K562 (cell line): Measurements from ENCODE around the gene SLC25A33. TPM values are rescaled to one million over a fixed set of nuclear protein-coding genes. Genes with fewer than 3 reads are reported as not detected.
A peak's percentile ranks its signal among the peaks of the same experiment; 100 is the strongest.
"Not testable (repeated sequence)": the region's sequence is repeated elsewhere in the genome, so short reads cannot be mapped to it uniquely, and the experiment has no call there.

Experiments used
- ATAC-seq: fragments of 200-7000 bp; cut with Tn5 transposase; 3 replicates; pipeline ENCODE4 v1.9.1; 2020; ENCODE audit warnings: moderate library complexity
- BruUV-seq: library from RNA; stranded (reverse); fragments of 400-500 nt; replicated peaks from 2 replicates; lab custom pipeline; 2021; lab: Mats Ljungman, UMichigan
- CTCF ChIA-PET: fragments of 300-600 bp; formaldehyde crosslinking; extraction: SDS; loops from one replicate; lab custom pipeline; 2021; ENCODE audit warnings: low intra/inter-chr PET ratio; lab: Yijun Ruan, JAX
- POLR2A ChIA-PET: fragments of 300-600, 350-650 bp; sonication (Branson Sonifier 250); formaldehyde crosslinking; extraction: SDS; loops from one replicate; lab custom pipeline; 2021; ENCODE audit warnings: antibody characterized with exemption, inconsistent platforms; lab: Yijun Ruan, JAX
- DNase-seq, 4 experiments: peaks; one replicate each; pipeline versions ENCODE4 v3.0.0 to v3.0.0-alpha.2; 2011 to 2018; ENCODE audit warnings: low spot score in 3 of 4, mixed read lengths in 3 of 4; ENCODE audit errors: extremely low read depth in 1 of 4
- FAIRE-seq: peaks from 2 replicates; lab custom pipeline; 2011; peaks lifted over from hg19 to GRCh38; lab: Jason Lieb, UNC
- H2AFZ ChIP-seq: 2 replicates; pipeline ENCODE4 v1.6.0; 2011; ENCODE audit warnings: low read depth, low read length, control low read depth, inconsistent platforms
- H3K27ac ChIP-seq: fragments of 200-600 bp; 3 replicates; pipeline ENCODE4 v1.8.0; 2011; ENCODE audit warnings: low read depth, mild to moderate bottlenecking, control low read depth, inconsistent platforms, low read length, moderate library complexity, mixed read lengths; ENCODE audit errors: extremely low read depth
- H3K27me3 ChIP-seq, 2 experiments: fragments of 300-600 bp in 1 of 2; 2 replicates in 1 of 2; 3 replicates in 1 of 2; pipeline versions ENCODE4 v1.6.0 to v1.8.0; 2011; ENCODE audit warnings: inconsistent platforms in 2 of 2, low read length in 2 of 2, mild to moderate bottlenecking in 1 of 2, mixed read lengths in 1 of 2, moderate library complexity in 1 of 2; ENCODE audit not compliant: control insufficient read depth in 2 of 2, insufficient read depth in 2 of 2
- H3K36me3 ChIP-seq: fragments of 300-600 bp; 3 replicates; pipeline ENCODE4 v1.8.0; 2011; ENCODE audit warnings: mild to moderate bottlenecking, low read length, inconsistent platforms; ENCODE audit not compliant: control insufficient read depth, insufficient read depth
- H3K4me1 ChIP-seq, 2 experiments: fragments of 200-600 bp in 1 of 2; replicated peaks in 1 of 2; 2 replicates in 1 of 2; 3 replicates in 1 of 2; pipeline versions ENCODE4 v1.5.1 to v1.8.0; 2011; ENCODE audit warnings: inconsistent platforms in 2 of 2, low read length in 2 of 2, mild to moderate bottlenecking in 1 of 2, mixed read lengths in 1 of 2, moderate library complexity in 1 of 2; ENCODE audit not compliant: control insufficient read depth in 2 of 2, insufficient read depth in 2 of 2
- H3K4me2 ChIP-seq: 2 replicates; pipeline ENCODE4 v1.6.1; 2011; ENCODE audit warnings: low read length, control low read depth, inconsistent platforms, mixed read lengths; ENCODE audit not compliant: insufficient read depth
- H3K4me3 ChIP-seq: fragments of 200-600 bp; sonication (generic), shearing (Covaris generic); 2 replicates; pipeline ENCODE4 v1.5.1; 2016; ENCODE audit warnings: control low read depth, inconsistent platforms
- H3K79me2 ChIP-seq: fragments of 200-600 bp; 3 replicates; pipeline ENCODE4 v1.8.0; 2011; ENCODE audit warnings: low read length, inconsistent platforms; ENCODE audit not compliant: control insufficient read depth, insufficient read depth
- H3K9ac ChIP-seq, 2 experiments: 2 replicates each; pipeline versions ENCODE4 v1.6.0 to v1.6.1; 2011; ENCODE audit warnings: low read depth in 2 of 2, low read length in 2 of 2, control low read depth in 1 of 2, inconsistent platforms in 1 of 2, mild to moderate bottlenecking in 1 of 2, mixed read lengths in 1 of 2; ENCODE audit not compliant: insufficient read depth in 1 of 2
- H3K9me1 ChIP-seq: one replicate; pipeline ENCODE4 v1.6.0; 2011; ENCODE audit warnings: inconsistent platforms, mild to moderate bottlenecking, low read length, moderate library complexity; ENCODE audit not compliant: control insufficient read depth, insufficient read depth
- H3K9me3 ChIP-seq: replicated peaks from 2 replicates; pipeline ENCODE4 v1.5.1; 2011; ENCODE audit warnings: low read depth, low read length, inconsistent platforms; ENCODE audit not compliant: control insufficient read depth, insufficient read depth
- H4K20me1 ChIP-seq: replicated peaks from 2 replicates; pipeline ENCODE4 v1.6.1; 2011; ENCODE audit warnings: low read length, inconsistent platforms, mixed read lengths; ENCODE audit not compliant: control insufficient read depth, insufficient read depth
- CBX1 ChIP-seq: sonication (generic); IDR thresholded peaks from 2 replicates; pipeline ENCODE4 v1.6.1; 2016; ENCODE audit warnings: antibody characterized with exemption, low read depth, mild to moderate bottlenecking
- RFX1 ChIP-seq: fragments of 450-650 bp; IDR thresholded peaks from 2 replicates; pipeline ENCODE4 v1.6.1; 2016; ENCODE audit warnings: mild to moderate bottlenecking, moderate library complexity
- RFX5 ChIP-seq: IDR thresholded peaks from 2 replicates; pipeline ENCODE4 v1.6.1; 2011; ENCODE audit warnings: low read depth, mild to moderate bottlenecking, improper control_type of control experiment, low read length
- WGBS: fragments of 100-300 bp; shearing (Covaris generic); methylation state at CpG from one replicate; pipeline ENCODE4 v1.1.6; 2016; ENCODE audit warnings: low coverage, mixed read lengths; ENCODE audit not compliant: insufficient coverage; ENCODE audit errors: missing lambda C conversion rate; 5-methylcytosine and 5-hydroxymethylcytosine counted together
- in situ Hi-C: fragments of 300-500 bp; cut with MboI; formaldehyde crosslinking; loops from 4 replicates; pipeline ENCODE4 v1.15.0; 2018; ENCODE audit warnings: inconsistent platforms, mixed read lengths
- intact Hi-C: fragments of 100-400 bp; cut with micrococcal nuclease; formaldehyde crosslinking; loops from 2 replicates; pipeline ENCODE4 v1.14.2; 2022
- polyA plus RNA-seq, 8 experiments: library from polyadenylated mRNA; depleted of rRNA in 4 of 8; stranded (reverse) in 5 of 8; unstranded in 3 of 8; fragments of >200 nt; fragmentation: Nextera tagmentation in 2 of 8; fragmentation: Illumina TruSeq in 1 of 8; extraction: Ambion mirVana in 2 of 8; extraction: Trizol in 1 of 8; gene quantifications; 2 replicates each; pipeline versions ENCODE4 v1.2.1 to v1.2.3, GENCODE V29; 2011 to 2014; ENCODE audit warnings: inconsistent platforms in 1 of 8, missing spikeins in 1 of 8
- total RNA-seq, 7 experiments: library from RNA; depleted of rRNA in 6 of 7; stranded (reverse); fragments of >200 nt in 6 of 7; fragmentation: Illumina TruSeq in 2 of 7; extraction: Trizol in 2 of 7; gene quantifications; 2 replicates each; pipeline versions ENCODE4 v1.2.1 to v1.2.3, GENCODE V29; 2011 to 2021; ENCODE audit warnings: low replicate concordance in 1 of 7

The SLC25A33 gene
- total and polyA plus RNA-seq, 9 of the 15 experiments (the other 6 are each of a cell fraction or from before 2014, with no cell fraction given) = 3.2 to 23.5 (median 17.5) TPM

- no peak for TF ChIP-seq CBX1
Observed at GRCh38 chr1:9561429-9561828, 22.2 kb downstream of the SLC25A33 start (continued).

GRCh38 chr1:9569267-9569666 lies 30.0 kb downstream of the SLC25A33 start:
- Histone ChIP-seq H3K9me3 (no peaks in the 10 kb centered on the region), H3K9ac (no peak overlapping the region), H3K4me3 (no peak overlapping the region), H3K27me3 (no peaks in the 10 kb centered on the region), H2AFZ (no peak overlapping the region), H3K36me3 (peaks cover 59% of the 10 kb centered on the region), H3K9me1 (no peaks in the 10 kb centered on the region), H3K27ac (no peak overlapping the region), H3K79me2 (peaks cover 13% of the 10 kb centered on the region; the same call in 2 of the 3 replicates), H3K4me1 (no peaks in the 10 kb centered on the region), H4K20me1 (no peaks in the 10 kb centered on the region), H3K4me2 (no peak overlapping the region)
- in situ Hi-C loops (loop anchor here (5.0 kb wide), 1 partner anchor 67 kb away; no protein-coding TSS in a partner anchor), intact Hi-C loops (no loop called here)
- no TSS peak for BruUV-seq
- ChIA-PET POLR2A (interaction anchor here (1.0 to 1.4 kb wide), 6 partner anchors 10 to 278 kb away, joined by 3 to 4 read pairs (median 3); partner anchors contain the start of gene SLC25A33), CTCF (interaction anchor here (0.6 kb wide), 1 partner anchor 62 kb away, joined by 4 read pairs; no protein-coding TSS in a partner anchor)
- no peak for FAIRE-seq
- no peak for DNase-seq
- TF ChIP-seq RFX5 = no peak
- peak; percentile 7; the same call in 1 of the 2 replicates for TF ChIP-seq RFX1
- WGBS = 80% methylated on average over 1 of the region's 1 CpG
- no peak for ATAC-seq

DNA sequence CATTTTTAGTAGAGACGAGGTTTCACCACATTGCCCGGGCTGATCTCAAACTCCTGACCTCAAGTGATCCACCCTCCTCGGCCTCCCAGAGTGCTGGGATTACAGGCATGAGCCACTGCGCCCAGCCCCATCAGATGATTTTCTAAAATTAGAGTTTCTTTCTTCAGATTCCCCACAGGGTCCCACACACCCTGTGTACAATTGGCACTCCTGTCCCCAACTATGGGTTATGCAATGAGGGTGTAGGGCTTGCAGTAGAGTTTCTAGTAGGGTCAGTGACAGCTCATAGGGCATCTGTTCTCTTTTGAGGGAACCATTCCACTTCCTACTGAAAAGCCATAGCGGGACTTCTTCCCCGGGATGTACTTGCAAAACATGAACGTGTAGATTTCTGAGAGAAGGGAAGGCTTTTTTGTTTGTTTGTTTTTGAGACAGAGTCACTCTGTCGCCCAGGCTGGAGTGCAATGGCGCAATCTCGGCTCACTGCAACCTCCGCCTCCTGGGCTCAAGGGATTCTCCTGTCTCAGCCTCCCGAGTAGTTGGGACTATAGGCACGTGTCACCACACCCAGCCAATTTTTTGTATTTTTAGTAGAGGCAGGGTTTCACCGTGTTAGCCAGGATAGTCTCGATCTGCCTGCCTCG lies 31.7 kb downstream of the SLC25A33 start:
- in situ Hi-C loops, intact Hi-C loops, FAIRE-seq: not testable (repeated sequence)

More for the DNA sequence above, 31.7 kb downstream of the SLC25A33 start:
- H3K4me3 ChIP-seq, H2AFZ ChIP-seq, H3K79me2 ChIP-seq, BruUV-seq, H3K4me2 ChIP-seq, ATAC-seq, H3K9me1 ChIP-seq, H4K20me1 ChIP-seq, H3K27ac ChIP-seq, CTCF ChIA-PET, H3K9me3 ChIP-seq, DNase-seq, H3K9ac ChIP-seq, H3K4me1 ChIP-seq, H3K27me3 ChIP-seq: not testable (repeated sequence)
- POLR2A ChIA-PET = interaction anchor here (0.9 to 1.5 kb wide), 4 partner anchors 8 to 32 kb away, joined by 3 to 7 read pairs (median 4); partner anchors contain the start of gene SLC25A33
- WGBS = 92% methylated on average over 16 of the region's 16 CpGs
- peaks cover 60% of the 10 kb centered on the region for H3K36me3 ChIP-seq
